GM12865 (cell line): ENCODE measurements around the gene GALNT10.

Experiments used
- DNase-seq: peaks from one replicate; pipeline ENCODE4 v3.0.0; 2010; ENCODE audit warnings: low read depth
- H3K4me3 ChIP-seq: 2 replicates; pipeline ENCODE4 v1.5.1; 2011; ENCODE audit warnings: mild to moderate bottlenecking, low read depth, low read length, control low read depth
- CTCF ChIP-seq: IDR thresholded peaks from 2 replicates; pipeline ENCODE4 v1.5.1; 2011; ENCODE audit warnings: low read length, control low read depth, low read depth, inconsistent platforms; ENCODE audit not compliant: insufficient read depth; ENCODE audit errors: missing control alignments

Gene GALNT10

GRCh38 chr5:154371687-154372086, 181.2 kb downstream of the GALNT10 start:
- no peak for DNase-seq
- TF ChIP-seq CTCF: no peak
- no peak overlapping the region for H3K4me3 ChIP-seq

GRCh38 chr5:154372661-154373060, 182.1 kb downstream of the GALNT10 start:
- H3K4me3 ChIP-seq: no peak overlapping the region
- no peak for DNase-seq
- TF ChIP-seq CTCF: no peak

GRCh38 chr5:154373326-154373725, 182.8 kb downstream of the GALNT10 start:
- DNase-seq: no peak
- TF ChIP-seq CTCF: no peak

GRCh38 chr5:154373729-154374179, 183.2 kb downstream of the GALNT10 start:
- TF ChIP-seq CTCF: no peak
- no peak for DNase-seq
- H3K4me3 ChIP-seq: no peak overlapping the region

More at GRCh38 chr5:154373326-154373725, 182.8 kb downstream of the GALNT10 start:
- no peak overlapping the region for H3K4me3 ChIP-seq

- TF ChIP-seq CTCF: no peak
- H3K4me3 ChIP-seq: no peak overlapping the region
- no peak for DNase-seq
These were observed 183.7 kb downstream of the GALNT10 start for GRCh38 chr5:154374264-154374663.

- no peak for TF ChIP-seq CTCF
- DNase-seq: no peak
- H3K4me3 ChIP-seq: no peak overlapping the region
These were observed 184.9 kb downstream of the GALNT10 start for GRCh38 chr5:154375329-154376008.

- DNase-seq: no peak
- no peak for TF ChIP-seq CTCF
- H3K4me3 ChIP-seq: no peak overlapping the region
These were observed 185.9 kb downstream of the GALNT10 start for GRCh38 chr5:154376481-154376880.
